ENCODE data around the gene LSAMP. TPM values are rescaled to one million over a fixed set of nuclear protein-coding genes. Genes with fewer than 3 reads are reported as not detected.

LSAMP gene
- total RNA-seq, 1 experiment from 2014 or later = 3.1 TPM

DNA sequence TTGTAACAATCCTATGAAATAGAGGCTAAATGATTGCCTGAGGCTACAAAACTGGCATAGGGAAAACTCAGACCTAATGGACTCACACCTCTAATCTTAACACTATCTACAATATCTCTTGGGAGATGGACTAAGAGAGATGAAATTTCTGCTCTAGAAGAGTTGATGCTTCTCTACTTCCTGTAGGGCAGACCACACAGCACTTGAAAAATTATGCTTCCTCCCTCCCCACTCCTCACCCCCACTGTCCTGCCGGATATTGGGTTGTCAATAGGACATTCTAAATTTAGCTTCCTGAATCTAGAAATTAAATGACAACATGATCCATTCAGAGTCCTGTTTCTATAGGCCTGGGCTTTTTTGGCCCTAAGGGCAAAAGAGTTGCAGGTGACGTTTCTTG, 526.4 kb downstream of the LSAMP start:
- no peaks in the 10 kb centered on the region for H3K36me3 ChIP-seq (ENCODE audit: control insufficient read depth, insufficient read depth, low read length)
- no peaks in the 10 kb centered on the region for H3K9me3 ChIP-seq (ENCODE audit: control insufficient read depth, insufficient read depth, low read depth, low read length)
- H3K4me3 ChIP-seq (ENCODE audit: low read depth in 2 of 2, low read length in 2 of 2) = no peak overlapping the region
- CTCF ChIA-PET = no interaction called here
- in situ Hi-C loops (cut with HindIII; ENCODE audit: low pct_unique_long_range_greater_than_20kb, low sequenced_read_pairs) (no loop called here), intact Hi-C loops (cut with micrococcal nuclease; ENCODE audit: unreplicated experiment) (no loop called here)
- ATAC-seq (no peak), DNase-seq (ENCODE audit: low read depth, low spot score) (no peak)
- no peaks in the 10 kb centered on the region for H3K27me3 ChIP-seq (ENCODE audit: control insufficient read depth, insufficient read depth, low read length)
- H3K27ac ChIP-seq (ENCODE audit: low read length) = no peak overlapping the region
- no TSS peak for BruUV-seq (replicated peaks)
- H3K4me1 ChIP-seq (ENCODE audit: control insufficient read depth, insufficient read depth, low read length) = no peaks in the 10 kb centered on the region
- TF ChIP-seq POLR2AphosphoS5 (IDR thresholded peaks at IDR 0.05; ENCODE audit: low read depth, low read length) = no peak
- no peak for TF ChIP-seq SIN3A (IDR thresholded peaks at IDR 0.05; ENCODE audit: borderline replicate concordance, insufficient read depth, low read depth, low read length)
- no peak for TF ChIP-seq CTCF (IDR thresholded peaks at IDR 0.05)
- no peak for TF ChIP-seq REST (IDR thresholded peaks at IDR 0.05; ENCODE audit: insufficient read depth in 1 of 2, low read depth in 2 of 2, low read length in 1 of 2)
- TF ChIP-seq TCF7L2 (IDR thresholded peaks at IDR 0.05; ENCODE audit: low read depth, low read length) = no peak
- POLR2A ChIA-PET = interaction anchor here (0.6 kb wide), 2 partner anchors 442 to 1844 kb away, joined by 3 to 15 read pairs; no protein-coding TSS in a partner anchor

DNA sequence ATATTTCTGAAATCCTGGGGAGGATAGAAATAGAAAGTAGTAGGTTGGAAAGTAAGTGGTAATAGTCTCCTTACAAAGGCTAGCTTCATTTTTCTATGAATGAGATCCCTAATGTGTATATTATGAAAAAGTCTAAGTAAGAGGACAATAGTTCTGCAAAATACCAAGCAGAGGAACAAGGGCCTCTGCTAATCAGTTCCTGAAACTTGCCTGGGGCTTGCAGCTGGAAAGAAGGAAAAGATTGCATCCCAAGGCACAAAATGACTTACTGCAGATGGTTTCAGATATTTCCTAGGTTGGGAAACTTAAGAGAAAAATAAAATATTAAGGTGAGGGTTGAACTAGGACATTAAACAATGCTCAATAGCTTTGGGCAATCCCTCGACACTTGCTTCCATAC, 528.4 kb downstream of the LSAMP start:
- DNase-seq (ENCODE audit: low read depth, low spot score) = no peak
- no peaks in the 10 kb centered on the region for H3K9me3 ChIP-seq (ENCODE audit: control insufficient read depth, insufficient read depth, low read depth, low read length)
- no TSS peak for BruUV-seq (replicated peaks)
- H3K27ac ChIP-seq (ENCODE audit: low read length) = no peak overlapping the region
- H3K4me3 ChIP-seq (ENCODE audit: low read depth in 2 of 2, low read length in 2 of 2) = no peak overlapping the region
- no peaks in the 10 kb centered on the region for H3K36me3 ChIP-seq (ENCODE audit: control insufficient read depth, insufficient read depth, low read length)
- no peak for ATAC-seq
- H3K27me3 ChIP-seq (ENCODE audit: control insufficient read depth, insufficient read depth, low read length) = no peaks in the 10 kb centered on the region
- TF ChIP-seq SIN3A (IDR thresholded peaks at IDR 0.05; ENCODE audit: borderline replicate concordance, insufficient read depth, low read depth, low read length) (no peak), CTCF (IDR thresholded peaks at IDR 0.05) (no peak), TCF7L2 (IDR thresholded peaks at IDR 0.05; ENCODE audit: low read depth, low read length) (no peak), REST (IDR thresholded peaks at IDR 0.05; ENCODE audit: insufficient read depth in 1 of 2, low read depth in 2 of 2, low read length in 1 of 2) (no peak), POLR2AphosphoS5 (IDR thresholded peaks at IDR 0.05; ENCODE audit: low read depth, low read length) (no peak)
- POLR2A ChIA-PET = no interaction called here
- in situ Hi-C loops (cut with HindIII; ENCODE audit: low pct_unique_long_range_greater_than_20kb, low sequenced_read_pairs) = no loop called here
- intact Hi-C loops (cut with micrococcal nuclease; ENCODE audit: unreplicated experiment) = no loop called here
- H3K4me1 ChIP-seq (ENCODE audit: control insufficient read depth, insufficient read depth, low read length) = no peaks in the 10 kb centered on the region
- CTCF ChIA-PET = no interaction called here
